HG02678 (cell line): Measurements from ENCODE around the gene FILIP1L.
"Not testable (repeated sequence)": the region's sequence is repeated elsewhere in the genome, so short reads cannot be mapped to it uniquely, and the experiment has no call there.

Experiments
- ATAC-seq: cut with Tn5 transposase; IDR thresholded peaks from one replicate; pipeline ENCODE4 v1.9.1; 2021; ENCODE audit warnings: mild to moderate bottlenecking, moderate library complexity; ENCODE audit not compliant: unreplicated experiment

The FILIP1L gene

GRCh38 chr3:99852851-99853250, 261.4 kb downstream of the FILIP1L start:
- ATAC-seq: no peak

GRCh38 chr3:99851955-99852354, 262.3 kb downstream of the FILIP1L start:
- no peak for ATAC-seq

GRCh38 chr3:99850608-99851007, 263.7 kb downstream of the FILIP1L start:
- ATAC-seq: no peak

GRCh38 chr3:99848433-99848832, 265.9 kb downstream of the FILIP1L start:
- no peak for ATAC-seq

- ATAC-seq: no peak
Observed at GRCh38 chr3:99846477-99847160, 267.7 kb downstream of the FILIP1L start.

GRCh38 chr3:99845999-99846398, 268.3 kb downstream of the FILIP1L start:
- no peak for ATAC-seq

- ATAC-seq: no peak
Observed at GRCh38 chr3:99845331-99845730, 269.0 kb downstream of the FILIP1L start.

GRCh38 chr3:99843590-99844258, 270.6 kb downstream of the FILIP1L start:
- peak; percentile 17 for ATAC-seq

GRCh38 chr3:99842826-99843589, 271.3 kb downstream of the FILIP1L start:
- peak; percentile 67 for ATAC-seq

- not testable (repeated sequence) for ATAC-seq
Observed at GRCh38 chr3:99841949-99842348, 272.4 kb downstream of the FILIP1L start.

- no peak for ATAC-seq
Observed at GRCh38 chr3:99839613-99840012, 274.7 kb downstream of the FILIP1L start.

- ATAC-seq: no peak
Observed at GRCh38 chr3:99838755-99839154, 275.5 kb downstream of the FILIP1L start.

GRCh38 chr3:99837715-99838114, 276.6 kb downstream of the FILIP1L start:
- no peak for ATAC-seq

GRCh38 chr3:99836681-99837080, 277.6 kb downstream of the FILIP1L start:
- no peak for ATAC-seq

- ATAC-seq: no peak
Observed at GRCh38 chr3:99834211-99834957, 279.9 kb downstream of the FILIP1L start.

- no peak for ATAC-seq
Observed at GRCh38 chr3:99833617-99834205, 280.6 kb downstream of the FILIP1L start.

- no peak for ATAC-seq
Observed at GRCh38 chr3:99829844-99830243, 284.5 kb downstream of the FILIP1L start.

GRCh38 chr3:99825004-99825640, 289.2 kb downstream of the FILIP1L start:
- no peak for ATAC-seq

- no peak for ATAC-seq
Observed at GRCh38 chr3:99823723-99824711, 290.3 kb downstream of the FILIP1L start.
